ENCODE results near the gene SIX4.
"Not testable (repeated sequence)": the region's sequence is repeated elsewhere in the genome, so short reads cannot be mapped to it uniquely, and the experiment has no call there.

SIX4 gene

DNA sequence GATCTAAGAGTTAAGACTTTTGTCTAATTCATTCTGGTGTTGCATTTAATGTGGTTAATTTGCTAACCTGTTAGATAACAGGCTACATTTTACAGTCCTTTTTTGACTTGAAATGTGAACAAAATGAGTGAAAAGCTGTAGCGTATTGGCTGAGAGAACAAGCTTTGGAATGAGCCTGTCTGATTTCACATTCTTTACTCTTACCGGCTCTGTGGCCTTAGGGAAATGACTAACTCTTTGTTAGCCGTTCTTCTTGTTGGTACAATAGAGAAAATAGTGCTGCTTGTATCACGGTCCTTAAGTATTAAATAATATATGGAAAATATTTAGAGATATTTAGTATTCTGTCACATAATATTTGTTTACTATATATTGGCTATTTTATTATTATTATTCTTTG is 12.3 kb upstream of the SIX4 start:
- Mint-ChIP-seq H3K4me1 (peaks cover 33% of the 10 kb centered on the region), H3K4me3 (peak overlapping the region; percentile 100), H3K27ac (ENCODE audit: low read depth) (no peak overlapping the region), H3K36me3 (ENCODE audit: insufficient read depth) (peaks cover 4% of the 10 kb centered on the region), H3K9me3 (no peaks in the 10 kb centered on the region), H3K27me3 (no peaks in the 10 kb centered on the region)
- no peak for ATAC-seq (replicated peaks; ENCODE audit: extremely low read depth, poor library complexity, severe bottlenecking)
- no peak for DNase-seq (ENCODE audit: low spot score in 2 of 2)

DNA sequence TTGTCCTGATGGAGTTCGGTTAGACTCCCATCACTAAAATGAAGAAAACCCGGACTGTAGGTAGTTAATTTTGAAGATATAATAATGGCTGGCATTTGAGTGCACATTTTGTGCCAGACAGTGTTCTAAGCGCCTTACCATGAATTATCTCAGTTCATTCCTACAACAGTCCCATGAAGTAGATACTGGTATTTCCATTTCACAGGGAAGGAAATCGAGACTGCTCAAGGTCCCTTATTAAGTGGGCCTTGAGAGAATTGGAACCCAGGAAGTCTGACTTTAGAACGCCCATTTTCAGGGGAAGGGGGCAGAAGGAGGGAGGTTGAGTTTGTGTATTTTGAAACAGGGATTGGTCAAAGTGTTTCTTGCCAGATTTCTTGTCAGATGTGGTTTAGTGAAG is 11.3 kb upstream of the SIX4 start:
- Mint-ChIP-seq H3K27me3 (peaks cover 10% of the 10 kb centered on the region), H3K4me3 (peak overlapping the region; percentile 100), H3K27ac (ENCODE audit: low read depth) (no peak overlapping the region), H3K4me1 (peaks cover 33% of the 10 kb centered on the region), H3K36me3 (ENCODE audit: insufficient read depth) (peaks cover 4% of the 10 kb centered on the region), H3K9me3 (no peaks in the 10 kb centered on the region)
- DNase-seq (ENCODE audit: low spot score in 2 of 2) (no peak), ATAC-seq (replicated peaks; ENCODE audit: extremely low read depth, poor library complexity, severe bottlenecking) (no peak)

GRCh38 chr14:60734465-60735242 is 10.5 kb upstream of the SIX4 start, which contains the start of gene MNAT1:
Gene MNAT1, plus strand, starts transcription at chr14:60734761. Its CDS starts 102 bp downstream, at chr14:60734863.
- H3K9me3 Mint-ChIP-seq: no peaks in the 10 kb centered on the region
- peaks cover 28% of the 10 kb centered on the region for H3K4me1 Mint-ChIP-seq
- peak within 1 kb of the TSS; percentile 100 for H3K4me3 Mint-ChIP-seq

DNA sequence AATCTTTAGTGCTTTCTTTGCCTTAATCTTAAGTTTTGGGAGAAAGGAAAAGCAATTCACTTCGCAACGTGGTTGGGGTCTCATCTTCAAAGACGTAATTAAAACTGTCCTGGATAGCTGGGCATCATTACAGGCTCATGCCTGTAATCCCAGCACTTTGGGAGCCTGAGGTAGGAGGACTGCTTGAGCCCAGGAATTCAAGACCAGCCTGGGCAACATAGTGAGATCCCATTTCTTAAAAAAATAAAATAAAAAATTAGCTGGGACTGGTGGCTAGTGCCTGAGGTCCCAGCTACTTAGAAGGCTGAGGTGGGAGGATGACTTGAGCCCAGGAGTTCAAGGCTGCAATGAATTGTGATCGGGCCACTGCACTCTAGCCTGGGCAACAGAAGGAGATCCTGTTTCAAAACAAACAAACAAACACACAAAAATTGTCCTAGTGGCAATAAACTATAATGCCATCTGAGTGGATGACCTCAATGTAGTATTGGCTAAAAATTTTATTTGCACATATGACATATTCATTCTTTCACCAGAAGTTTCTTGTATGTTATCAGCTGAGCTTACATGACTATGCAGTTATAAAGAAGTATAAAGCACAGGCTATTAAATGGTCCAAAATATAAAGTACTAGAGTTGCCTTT is 8.8 kb upstream of the SIX4 start:
- Mint-ChIP-seq H3K36me3 (ENCODE audit: insufficient read depth) (peaks cover 4% of the 10 kb centered on the region), H3K27me3 (peaks cover 34% of the 10 kb centered on the region), H3K27ac (ENCODE audit: low read depth) (no peak overlapping the region), H3K4me3 (no peak overlapping the region), H3K4me1 (peaks cover 20% of the 10 kb centered on the region), H3K9me3 (no peaks in the 10 kb centered on the region)
- no peak for DNase-seq (ENCODE audit: low spot score in 2 of 2)
- no peak for ATAC-seq (replicated peaks; ENCODE audit: extremely low read depth, poor library complexity, severe bottlenecking)

More at GRCh38 chr14:60734465-60735242, 10.5 kb upstream of the SIX4 start, which contains the start of gene MNAT1:
- Mint-ChIP-seq H3K36me3 (ENCODE audit: insufficient read depth) (peaks cover 4% of the 10 kb centered on the region), H3K27me3 (peaks cover 17% of the 10 kb centered on the region), H3K27ac (ENCODE audit: low read depth) (peak within 1 kb of the TSS; percentile 98)
- DNase-seq (ENCODE audit: low spot score in 2 of 2) (peak; percentile 63 to 68), ATAC-seq (replicated peaks; ENCODE audit: extremely low read depth, poor library complexity, severe bottlenecking) (peak; percentile 87)

DNA sequence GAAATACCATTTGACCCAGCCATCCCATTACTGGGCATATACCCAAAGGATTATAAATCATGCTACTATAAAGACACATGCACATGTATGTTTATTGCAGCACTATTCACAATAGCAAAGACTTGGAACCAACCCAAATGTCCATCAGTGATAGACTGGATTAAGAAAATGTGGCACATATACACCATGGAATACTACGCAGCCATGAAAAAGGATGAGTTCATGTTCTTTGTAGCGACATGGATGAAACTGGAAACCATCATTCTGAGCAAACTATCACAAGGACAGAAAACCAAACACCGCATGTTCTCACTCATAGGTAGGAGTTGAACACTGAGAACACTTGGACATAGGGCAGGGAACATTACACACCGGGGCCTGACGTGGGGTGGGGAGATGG is 7.1 kb upstream of the SIX4 start:
- DNase-seq (ENCODE audit: low spot score in 2 of 2); ATAC-seq (replicated peaks; ENCODE audit: extremely low read depth, poor library complexity, severe bottlenecking); H3K27ac Mint-ChIP-seq (ENCODE audit: low read depth); H3K9me3 Mint-ChIP-seq; H3K36me3 Mint-ChIP-seq (ENCODE audit: insufficient read depth); H3K4me3 Mint-ChIP-seq: not testable (repeated sequence)
- Mint-ChIP-seq H3K4me1 (peaks cover 19% of the 10 kb centered on the region), H3K27me3 (peaks cover 51% of the 10 kb centered on the region)

- H3K4me1 Mint-ChIP-seq: peaks cover 16% of the 10 kb centered on the region
- peak overlapping the region; percentile 82 for H3K4me3 Mint-ChIP-seq
- H3K36me3 Mint-ChIP-seq (ENCODE audit: insufficient read depth): peaks cover 9% of the 10 kb centered on the region
- ATAC-seq (replicated peaks; ENCODE audit: extremely low read depth, poor library complexity, severe bottlenecking) (peak; percentile 39), DNase-seq (ENCODE audit: low spot score in 2 of 2) (no peak)
- H3K27ac Mint-ChIP-seq (ENCODE audit: low read depth): no peak overlapping the region
- peaks cover 94% of the 10 kb centered on the region for H3K27me3 Mint-ChIP-seq
- no peaks in the 10 kb centered on the region for H3K9me3 Mint-ChIP-seq
These were observed 840 bp downstream of the SIX4 start for GRCh38 chr14:60723116-60723906.

GRCh38 chr14:60722357-60723115 is 1.6 kb downstream of the SIX4 start:
- Mint-ChIP-seq H3K27ac (ENCODE audit: low read depth) (no peak overlapping the region), H3K9me3 (no peaks in the 10 kb centered on the region)
- DNase-seq (ENCODE audit: low spot score in 2 of 2): no peak

DNA sequence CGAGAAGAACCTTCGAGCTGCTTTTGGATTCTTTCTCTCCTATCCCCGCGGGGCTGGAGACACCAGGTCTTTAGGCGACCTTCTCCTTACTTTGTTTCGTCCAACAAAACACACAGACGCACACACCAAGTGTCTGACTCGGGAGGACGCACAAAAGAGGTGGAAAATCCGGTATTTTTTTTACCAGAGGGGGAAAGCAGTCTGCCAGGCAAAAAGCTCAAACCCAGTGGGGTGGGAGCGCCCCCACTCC is 2.1 kb downstream of the SIX4 start:
- Mint-ChIP-seq H3K4me3 (peak overlapping the region; percentile 82), H3K27ac (ENCODE audit: low read depth) (no peak overlapping the region), H3K9me3 (no peaks in the 10 kb centered on the region), H3K4me1 (peaks cover 16% of the 10 kb centered on the region), H3K27me3 (peaks cover 86% of the 10 kb centered on the region), H3K36me3 (ENCODE audit: insufficient read depth) (peaks cover 9% of the 10 kb centered on the region)
- ATAC-seq (replicated peaks; ENCODE audit: extremely low read depth, poor library complexity, severe bottlenecking): peak; percentile 14
- no peak for DNase-seq (ENCODE audit: low spot score in 2 of 2)

More at GRCh38 chr14:60722357-60723115, 1.6 kb downstream of the SIX4 start:
- Mint-ChIP-seq H3K4me3 (peak overlapping the region; percentile 82), H3K27me3 (peaks cover 91% of the 10 kb centered on the region), H3K4me1 (peaks cover 16% of the 10 kb centered on the region), H3K36me3 (ENCODE audit: insufficient read depth) (peaks cover 9% of the 10 kb centered on the region)
- ATAC-seq (replicated peaks; ENCODE audit: extremely low read depth, poor library complexity, severe bottlenecking): peak; percentile 29

- Mint-ChIP-seq H3K36me3 (ENCODE audit: insufficient read depth) (peaks cover 9% of the 10 kb centered on the region), H3K27ac (ENCODE audit: low read depth) (no peak overlapping the region), H3K9me3 (no peaks in the 10 kb centered on the region), H3K27me3 (peaks cover 81% of the 10 kb centered on the region), H3K4me1 (peaks cover 16% of the 10 kb centered on the region), H3K4me3 (peak overlapping the region; percentile 82)
- peak; percentile 44 for ATAC-seq (replicated peaks; ENCODE audit: extremely low read depth, poor library complexity, severe bottlenecking)
- DNase-seq (ENCODE audit: low spot score in 2 of 2): no peak
These were observed 2.6 kb downstream of the SIX4 start for GRCh38 chr14:60721326-60722106.

DNA sequence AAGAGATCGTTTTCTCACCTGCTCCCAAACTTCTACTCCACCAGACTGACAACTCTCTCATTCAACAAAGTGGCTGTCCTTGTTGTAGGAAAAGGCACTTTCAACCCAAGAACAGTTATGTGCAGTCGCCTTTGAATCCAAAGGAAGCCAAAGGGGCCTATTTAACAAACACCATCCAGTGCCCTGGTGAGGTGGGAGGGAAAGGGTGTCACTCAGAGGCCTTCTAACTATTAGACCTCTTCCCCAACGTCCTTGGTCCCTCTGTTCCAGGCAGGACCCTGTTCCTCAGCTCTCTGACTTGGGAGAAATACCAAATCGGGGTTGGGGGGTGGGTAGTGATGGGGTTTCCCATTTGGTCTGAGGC is 3.2 kb downstream of the SIX4 start:
- no peak for ATAC-seq (replicated peaks; ENCODE audit: extremely low read depth, poor library complexity, severe bottlenecking)
- no peaks in the 10 kb centered on the region for H3K9me3 Mint-ChIP-seq
- peaks cover 16% of the 10 kb centered on the region for H3K4me1 Mint-ChIP-seq
- H3K4me3 Mint-ChIP-seq: peak overlapping the region; percentile 82
- no peak for DNase-seq (ENCODE audit: low spot score in 2 of 2)
- H3K27ac Mint-ChIP-seq (ENCODE audit: low read depth): no peak overlapping the region
- peaks cover 79% of the 10 kb centered on the region for H3K27me3 Mint-ChIP-seq
- peaks cover 10% of the 10 kb centered on the region for H3K36me3 Mint-ChIP-seq (ENCODE audit: insufficient read depth)

DNA sequence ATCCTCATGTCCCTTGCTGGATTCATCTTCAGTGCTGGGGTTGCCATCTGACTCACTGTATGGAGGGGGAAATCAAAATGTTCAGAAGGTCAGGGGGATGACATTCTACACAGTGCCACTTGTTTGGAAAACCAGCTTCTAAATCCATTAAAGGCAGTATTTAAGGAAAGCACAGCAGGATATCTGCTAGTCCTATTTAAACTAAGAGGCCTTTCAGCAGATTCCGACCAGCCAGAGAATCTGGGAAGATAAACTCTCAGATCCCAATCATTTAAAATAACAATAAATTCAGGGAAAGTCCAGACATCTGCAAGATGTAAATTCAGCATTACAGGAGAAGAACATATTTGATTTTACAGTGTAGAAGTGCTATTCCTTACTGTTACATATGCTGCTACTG is 3.8 kb downstream of the SIX4 start:
- no peak for DNase-seq (ENCODE audit: low spot score in 2 of 2)
- Mint-ChIP-seq H3K9me3 (no peaks in the 10 kb centered on the region), H3K27ac (ENCODE audit: low read depth) (no peak overlapping the region), H3K4me1 (peaks cover 16% of the 10 kb centered on the region), H3K27me3 (peaks cover 75% of the 10 kb centered on the region), H3K36me3 (ENCODE audit: insufficient read depth) (peaks cover 10% of the 10 kb centered on the region), H3K4me3 (peak overlapping the region; percentile 82)
- ATAC-seq (replicated peaks; ENCODE audit: extremely low read depth, poor library complexity, severe bottlenecking): no peak

Measured in central memory CD8-positive, alpha-beta T cell (primary cell).